Measurements from ENCODE around the gene XPO6.
A peak's percentile ranks its signal among the peaks of the same experiment; 100 is the strongest.
"Not testable (repeated sequence)": the region's sequence is repeated elsewhere in the genome, so short reads cannot be mapped to it uniquely, and the experiment has no call there.

XPO6 gene

DNA sequence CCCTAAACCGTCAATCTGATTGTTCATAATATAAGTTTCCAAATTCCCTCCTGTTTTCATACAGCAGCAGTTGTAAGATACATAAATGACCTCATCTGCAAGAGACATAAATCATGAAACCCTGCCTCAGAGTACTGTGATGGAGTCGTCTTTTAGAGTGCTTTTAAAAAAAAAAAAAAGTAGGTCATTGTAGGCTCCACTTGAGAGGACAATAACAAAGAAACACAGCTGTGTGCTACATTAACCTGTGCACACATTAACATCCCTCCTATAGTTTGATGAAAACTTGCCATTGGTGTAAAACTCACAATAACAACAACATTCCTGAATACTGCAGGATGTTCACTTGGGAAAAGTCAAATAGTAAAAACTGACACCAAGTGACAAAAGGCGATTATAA is 56.5 kb downstream of the XPO6 start:
- no peak for DNase-seq (ENCODE audit: low read depth)

- DNase-seq (ENCODE audit: low read depth): no peak
Measured at GRCh38 chr16:28151180-28151579, 60.6 kb downstream of the XPO6 start.

- no peak for DNase-seq (ENCODE audit: low read depth)
Measured at GRCh38 chr16:28149011-28149888, 62.5 kb downstream of the XPO6 start.

GRCh38 chr16:28146536-28146935 is 65.2 kb downstream of the XPO6 start:
- no peak for DNase-seq (ENCODE audit: low read depth)

GRCh38 chr16:28145796-28146195 is 66.0 kb downstream of the XPO6 start:
- DNase-seq (ENCODE audit: low read depth): no peak

DNA sequence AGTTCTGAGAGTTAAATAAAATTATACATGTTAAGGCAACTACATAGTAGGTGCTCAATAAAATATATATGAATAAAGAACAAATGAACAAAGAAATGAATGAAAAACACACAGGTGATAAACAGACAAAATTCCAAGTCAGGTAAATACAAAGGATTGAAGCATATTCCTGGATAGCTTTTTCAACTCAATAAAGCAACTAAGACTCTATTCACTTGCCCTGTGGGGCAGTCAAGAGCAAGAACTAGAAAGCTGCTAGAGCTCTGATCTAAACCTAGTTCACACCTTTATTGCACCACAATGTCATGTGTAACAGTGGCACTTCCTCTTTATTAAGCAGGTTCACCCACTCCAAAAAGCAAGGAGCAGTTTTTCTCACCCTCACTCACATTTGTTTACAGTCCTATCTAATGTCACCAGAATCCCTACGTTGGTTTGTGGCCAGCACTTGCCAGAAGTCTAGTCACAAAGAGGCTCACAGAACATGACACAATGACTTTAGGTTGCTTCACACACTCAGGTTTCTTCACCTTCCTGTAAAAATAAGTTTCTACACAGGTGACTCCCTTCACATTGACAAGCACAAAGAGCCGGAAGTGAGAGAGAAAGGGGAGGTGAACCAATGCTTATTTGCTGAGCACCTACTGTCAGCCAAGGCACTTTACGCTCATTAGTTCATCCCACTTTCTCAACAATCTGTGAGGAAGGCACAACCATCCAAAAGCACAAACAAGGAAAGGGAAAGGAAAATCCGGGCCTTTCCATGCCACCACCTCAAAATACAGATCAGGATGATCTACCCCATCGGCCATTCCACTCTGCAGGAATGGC is 70.8 kb downstream of the XPO6 start:
- peak; percentile 45 for DNase-seq (ENCODE audit: low read depth)

- DNase-seq (ENCODE audit: low read depth): no peak
Measured at GRCh38 chr16:28139530-28139929, 72.2 kb downstream of the XPO6 start.

DNA sequence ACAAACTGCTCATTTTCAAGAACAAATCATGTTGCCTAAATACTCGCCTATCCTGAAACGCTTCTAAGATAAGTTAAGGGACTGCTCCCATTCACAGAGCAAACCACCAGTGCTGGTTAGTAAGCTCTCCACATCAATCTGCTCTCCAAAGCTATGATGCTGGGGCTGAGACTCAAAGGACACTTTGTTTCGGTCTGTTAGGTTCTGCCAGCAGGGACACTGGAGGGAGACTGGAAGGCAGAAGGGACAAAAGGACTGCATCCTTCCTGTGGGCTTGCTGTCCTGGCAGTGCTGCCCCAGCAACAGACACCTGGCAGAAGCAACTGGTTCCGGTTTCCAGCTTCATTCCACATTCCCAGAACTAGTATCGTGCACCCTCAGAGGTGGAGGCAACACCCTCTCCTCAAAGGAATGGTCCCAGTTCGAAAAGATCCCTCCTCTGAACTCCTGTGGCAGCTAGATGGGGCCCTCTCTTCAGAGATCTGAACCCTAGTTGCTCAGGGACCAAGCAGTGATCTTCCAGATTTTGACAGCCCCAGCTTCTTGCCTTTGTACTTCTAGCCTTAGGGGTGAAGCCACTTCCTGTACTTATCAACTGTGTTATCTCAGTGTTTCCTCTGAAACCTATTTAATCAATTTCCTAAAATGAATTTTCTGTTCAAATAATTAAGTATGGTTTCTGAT is 74.9 kb downstream of the XPO6 start:
- peak; percentile 20 for DNase-seq (ENCODE audit: low read depth)

DNA sequence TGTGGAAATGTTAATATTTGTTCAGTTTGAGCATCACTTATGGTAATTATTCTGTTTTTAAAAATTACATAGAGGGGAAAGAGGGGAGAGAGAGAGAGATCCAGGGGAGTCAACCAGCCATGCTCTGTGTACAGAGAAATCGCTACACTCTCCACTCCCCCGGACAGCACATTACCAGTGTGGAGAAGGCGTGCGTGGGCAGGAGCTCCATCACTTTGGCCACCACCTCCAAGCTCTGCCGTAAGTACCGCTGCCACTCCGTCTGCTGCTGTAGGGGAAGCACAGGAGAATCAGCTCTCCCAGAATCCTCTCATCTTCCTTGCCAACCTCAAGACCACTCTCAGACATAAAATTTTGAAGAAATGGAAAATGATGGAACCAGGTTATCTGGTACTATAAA is 78.1 kb downstream of the XPO6 start:
- no peak for DNase-seq (ENCODE audit: low read depth)

GRCh38 chr16:28131743-28132393 is 79.9 kb downstream of the XPO6 start:
- no peak for DNase-seq (ENCODE audit: low read depth)

DNA sequence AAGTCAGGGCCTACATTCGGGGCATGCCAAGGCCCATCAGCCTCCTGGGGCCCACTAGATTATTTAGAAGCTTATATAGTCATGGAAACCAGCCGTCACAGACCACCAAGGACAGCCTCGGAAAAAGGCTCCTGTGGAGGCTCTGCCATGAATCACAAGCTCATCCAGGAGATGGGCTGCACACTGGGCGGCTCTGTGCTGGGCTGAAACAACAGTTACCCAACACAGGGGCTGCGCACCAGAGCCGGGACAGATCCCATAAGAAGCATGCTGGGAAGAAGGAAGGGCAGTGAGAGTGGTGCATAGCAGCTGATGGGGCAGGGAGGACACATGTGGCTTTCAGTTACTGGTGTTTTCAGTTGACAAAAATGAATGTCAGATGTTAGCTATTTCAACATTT is 80.6 kb downstream of the XPO6 start:
- no peak for DNase-seq (ENCODE audit: low read depth)

DNA sequence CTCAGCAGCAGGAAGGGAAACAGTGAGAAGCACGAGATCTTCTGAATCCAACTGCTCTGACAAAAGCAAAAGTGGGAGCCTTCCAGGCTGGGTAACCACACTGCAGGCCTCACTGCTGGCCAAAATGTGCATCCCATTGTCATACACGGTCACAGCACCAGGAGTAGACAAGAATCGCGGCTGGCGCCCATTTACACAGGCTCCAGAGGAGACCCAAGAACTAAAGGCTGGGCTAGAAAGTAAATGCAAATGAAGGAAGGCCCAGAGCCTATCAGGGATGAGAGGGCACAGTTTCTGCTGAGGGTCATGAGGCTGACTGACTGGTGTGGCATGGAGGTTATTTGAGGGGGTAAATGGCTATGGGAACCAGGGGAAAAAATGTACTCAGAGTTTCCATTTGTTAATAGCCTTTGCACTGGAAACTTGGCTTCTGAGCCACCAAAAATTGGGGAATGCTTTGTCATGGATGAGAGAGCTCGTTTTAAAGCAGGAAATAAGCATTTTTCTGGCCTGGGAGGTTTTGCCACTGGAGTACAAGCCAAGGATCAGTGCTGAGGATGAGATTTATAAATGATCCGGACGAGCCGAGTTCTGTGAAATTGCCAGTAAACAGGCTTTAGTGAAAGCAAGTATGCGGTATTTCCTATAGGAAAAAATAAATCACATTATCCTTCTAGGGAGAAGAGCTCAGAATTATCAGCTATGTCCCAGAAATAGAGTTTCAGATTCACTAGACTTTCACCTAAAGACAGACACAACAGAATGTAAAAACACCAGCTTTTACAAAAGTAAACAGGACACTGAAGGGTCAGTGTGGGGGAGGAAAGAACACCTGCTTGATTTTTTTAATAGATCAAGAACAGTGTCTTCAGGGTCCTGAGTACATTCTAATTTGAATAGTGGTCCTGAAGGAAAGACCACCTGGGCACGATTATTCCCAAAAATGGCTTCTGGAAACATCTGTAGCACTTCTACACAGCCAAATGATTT is 81.4 kb downstream of the XPO6 start:
- DNase-seq (ENCODE audit: low read depth): no peak

- no peak for DNase-seq (ENCODE audit: low read depth)
Measured at GRCh38 chr16:28126684-28127620, 84.8 kb downstream of the XPO6 start.

- DNase-seq (ENCODE audit: low read depth): no peak
Measured at GRCh38 chr16:28125592-28125991, 86.2 kb downstream of the XPO6 start.

- DNase-seq (ENCODE audit: low read depth): no peak
Measured at GRCh38 chr16:28121527-28121926, 90.2 kb downstream of the XPO6 start.

DNA sequence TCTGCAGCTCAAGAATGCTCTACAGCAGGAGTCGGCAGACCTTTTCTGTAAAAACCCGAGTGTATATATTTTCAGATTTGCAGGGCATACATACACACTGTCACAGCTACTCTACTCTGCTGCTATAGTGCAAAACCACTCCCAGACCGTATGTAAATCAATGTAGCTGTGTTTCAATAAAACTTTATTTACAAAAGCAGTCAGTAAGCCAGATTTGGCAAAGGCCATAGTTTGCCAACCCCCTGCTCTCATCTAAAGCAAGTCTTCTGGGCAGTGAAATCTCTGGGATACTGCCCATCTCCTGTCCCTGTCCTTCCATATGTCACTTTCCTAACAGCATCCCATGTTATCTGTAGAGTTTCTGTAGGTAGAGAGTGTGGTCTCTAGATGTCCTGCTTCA is 91.0 kb downstream of the XPO6 start:
- DNase-seq (ENCODE audit: low read depth): no peak

DNA sequence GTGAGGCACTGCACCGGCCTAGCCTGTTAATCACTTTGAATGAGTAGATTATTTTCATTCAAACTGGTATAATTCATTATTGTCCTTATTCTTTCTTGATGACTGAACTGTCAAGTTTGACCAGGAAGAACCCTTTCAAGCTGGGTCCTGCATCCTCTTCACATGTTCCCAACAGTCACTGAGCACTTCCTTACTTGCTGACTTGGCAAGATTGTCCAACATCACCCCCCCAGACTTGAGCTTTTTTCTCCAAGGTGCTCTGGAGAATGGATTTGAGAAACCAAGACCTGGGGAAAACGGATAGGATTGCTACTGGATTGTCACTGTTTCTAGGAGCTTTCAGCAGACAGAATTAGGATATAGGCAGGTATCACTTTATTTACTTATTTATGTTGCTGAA is 93.1 kb downstream of the XPO6 start:
- DNase-seq (ENCODE audit: low read depth): no peak

DNA sequence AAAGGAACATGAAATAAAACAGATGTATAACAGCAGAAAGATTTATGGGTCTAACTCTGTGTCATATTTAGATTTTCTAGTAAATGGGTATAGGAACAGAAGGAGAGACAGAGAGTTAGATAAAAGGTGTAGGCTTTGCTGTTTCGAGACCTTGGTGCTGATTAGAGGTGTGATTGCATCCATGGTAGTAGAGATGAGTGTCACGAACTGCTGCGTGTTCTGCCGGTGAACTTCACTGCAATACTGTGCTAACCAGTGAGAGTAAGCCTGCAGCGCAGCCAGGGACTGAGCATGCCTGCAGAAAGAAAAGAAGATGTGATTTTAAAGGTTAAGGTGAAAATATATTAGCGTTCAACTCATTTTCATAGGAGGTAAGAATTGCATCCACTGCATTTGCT is 94.6 kb downstream of the XPO6 start:
- no peak for DNase-seq (ENCODE audit: low read depth)

- DNase-seq (ENCODE audit: low read depth): not testable (repeated sequence)
Measured at GRCh38 chr16:28115866-28116265, 95.9 kb downstream of the XPO6 start.

GRCh38 chr16:28112908-28113307 is 98.9 kb downstream of the XPO6 start:
- no peak for DNase-seq (ENCODE audit: low read depth)
